Stimulated activated CD4-positive, alpha-beta T cell treated with anti-CD3 and anti-CD28 coated beads, Interleukin-1b, Interleukin-23, amount 100 ng/mL, for 24 hours (primary cell): ENCODE results near the gene PTX3.

ENCODE experiments used
- DNase-seq, 4 experiments: peaks; one replicate each; pipeline ENCODE4 v3.0.0-alpha.2; 2020; ENCODE audit warnings: low read depth in 4 of 4, low spot score in 1 of 4

The PTX3 gene

GRCh38 chr3:157420606-157421130, 16.0 kb upstream of the PTX3 start:
- no peak for DNase-seq

DNA sequence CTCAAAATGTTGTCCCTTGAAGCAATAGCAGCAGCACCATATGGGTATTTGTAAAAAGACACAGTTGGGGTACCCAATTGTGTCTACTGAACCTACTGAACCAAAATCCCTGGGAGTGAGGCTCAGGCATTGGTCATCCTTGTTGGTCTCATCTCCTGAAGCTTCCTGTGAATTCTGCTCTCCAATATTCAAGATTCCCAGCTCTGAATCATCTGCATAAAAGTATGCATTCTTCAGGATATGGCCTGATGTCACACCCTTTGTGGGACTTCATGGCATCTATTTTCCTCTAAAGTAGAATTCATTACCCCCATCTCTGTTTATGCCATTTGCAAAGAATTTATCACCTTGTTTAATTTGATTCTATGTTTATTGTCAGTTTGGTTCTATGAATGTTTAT, 13.3 kb upstream of the PTX3 start:
- DNase-seq, result no peak

DNA sequence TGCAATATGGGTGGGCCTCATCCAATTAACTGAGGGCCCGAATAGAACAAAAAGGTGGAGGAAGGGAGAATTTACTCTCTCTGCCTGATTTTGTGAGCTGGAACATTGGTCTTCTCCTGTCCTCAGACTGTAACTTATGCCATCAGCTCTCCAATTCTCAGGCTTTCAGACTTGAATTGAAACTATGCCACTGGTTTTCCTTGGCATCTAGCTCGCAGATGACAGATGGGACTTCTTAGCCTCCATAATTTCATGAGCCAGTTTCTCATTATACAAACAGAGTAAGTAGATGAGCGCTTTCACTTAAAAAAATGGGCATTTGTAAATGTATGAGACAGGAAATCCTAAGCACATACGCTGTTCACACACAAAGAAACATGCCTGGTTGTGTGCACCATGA, 8.7 kb upstream of the PTX3 start:
- no peak for DNase-seq

DNA sequence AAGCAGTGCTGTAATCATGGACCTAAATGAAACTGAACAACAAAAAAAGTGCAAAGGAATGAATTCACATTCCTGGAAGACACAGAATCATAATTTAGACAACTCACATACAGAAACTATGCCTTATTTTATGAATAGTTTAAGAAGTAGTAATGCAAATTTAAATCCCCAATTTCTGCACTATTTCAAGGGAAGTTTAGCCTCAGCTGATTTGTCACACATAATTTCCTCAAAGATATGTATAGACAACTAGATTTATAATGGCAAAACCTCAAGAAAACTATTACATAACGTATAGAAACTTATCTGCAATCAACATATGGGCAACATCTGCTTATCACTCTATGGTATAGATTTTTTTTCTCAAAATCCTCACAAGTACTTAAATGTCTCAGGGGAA, 7.8 kb upstream of the PTX3 start:
- DNase-seq, result no peak

GRCh38 chr3:157429708-157430107, 6.9 kb upstream of the PTX3 start:
- DNase-seq, result no peak

DNA sequence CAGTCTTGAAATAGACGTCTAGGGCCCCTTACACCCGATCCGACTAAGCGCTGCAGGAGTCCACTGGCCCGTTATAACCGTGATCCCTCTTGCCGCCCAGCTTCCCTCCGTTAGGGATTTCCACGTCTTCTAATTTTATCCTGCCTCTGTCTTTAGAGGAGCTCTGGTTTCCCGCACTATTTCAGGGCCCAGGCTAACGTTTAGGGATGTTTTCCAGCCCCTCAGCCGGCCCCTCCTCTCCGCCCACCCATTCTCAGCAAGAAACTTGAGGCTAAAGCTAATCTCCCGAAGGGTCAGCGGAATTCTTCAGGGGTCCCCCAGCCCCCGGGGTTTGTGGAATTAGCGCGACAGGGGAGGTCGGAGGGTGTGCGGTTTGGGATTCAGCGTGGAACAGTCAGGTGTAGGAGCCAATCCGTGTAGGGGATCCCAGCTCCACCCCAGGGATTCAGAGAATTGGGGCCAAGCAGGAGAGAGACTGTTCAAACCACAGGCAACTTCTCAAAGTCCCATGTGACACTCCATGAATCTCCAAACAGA, 1.6 kb downstream of the PTX3 start:
- DNase-seq, result no peak

GRCh38 chr3:157441102-157441624, 4.5 kb downstream of the PTX3 start:
- no peak for DNase-seq

GRCh38 chr3:157442729-157443128, 6.1 kb downstream of the PTX3 start:
- no peak for DNase-seq

DNA sequence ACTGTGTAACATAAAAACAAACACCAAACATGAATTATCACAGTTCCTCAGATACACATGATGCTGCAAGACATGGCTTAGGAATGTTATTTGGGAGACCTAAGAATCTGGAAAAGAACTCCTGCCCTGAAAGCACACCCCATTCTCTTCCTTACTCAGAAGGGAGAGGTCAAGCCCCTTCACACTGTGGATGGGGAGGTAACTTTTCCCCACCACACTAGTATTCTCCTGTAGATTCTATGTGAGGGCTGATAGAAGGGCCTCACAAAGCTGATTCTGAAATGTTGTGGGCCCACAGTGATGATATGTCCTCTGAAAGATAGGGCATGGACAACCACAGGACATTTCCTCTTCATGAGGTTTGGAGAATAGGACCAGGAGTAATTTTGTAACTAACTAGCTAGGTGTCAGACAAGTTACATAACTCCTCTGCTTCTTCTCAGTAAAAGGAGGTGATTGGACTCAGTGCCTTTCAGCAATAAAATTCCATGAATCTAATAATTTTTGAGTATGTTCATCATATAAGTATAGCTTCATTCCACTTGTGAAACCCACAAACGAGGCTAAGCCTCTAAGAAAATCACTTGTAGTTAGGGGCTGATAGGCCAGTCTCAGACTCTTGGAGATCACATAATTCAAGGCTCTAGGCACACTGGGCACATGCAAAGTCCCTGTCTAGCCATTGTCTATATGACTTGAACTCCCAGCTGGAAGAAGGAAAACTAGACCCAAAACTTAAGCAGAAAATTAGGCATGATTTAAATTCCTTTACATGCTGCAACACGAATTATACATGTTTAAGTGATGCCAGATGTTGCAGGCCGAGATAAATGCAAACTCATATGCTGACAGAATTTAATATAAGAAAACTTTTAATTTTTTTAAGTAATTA, 7.5 kb downstream of the PTX3 start:
- no peak for DNase-seq

DNA sequence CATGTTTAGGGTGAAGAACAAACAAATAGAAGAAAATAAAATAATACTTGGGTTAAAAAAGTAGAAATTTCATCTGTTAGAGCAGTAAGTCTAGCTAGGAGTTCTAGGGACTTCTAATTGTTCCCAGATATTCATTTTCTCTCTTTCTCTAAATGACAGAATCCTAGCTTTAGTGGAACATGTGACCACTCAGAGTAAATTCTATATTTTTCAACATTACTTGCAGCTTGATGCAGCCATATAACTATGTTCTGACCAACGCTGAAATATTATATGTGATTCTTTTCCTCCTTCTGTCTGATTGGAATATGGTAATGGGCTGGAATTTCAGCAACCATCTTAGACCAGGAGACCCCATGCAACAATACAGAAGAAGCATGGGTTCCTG, 8.1 kb downstream of the PTX3 start:
- DNase-seq, result no peak

GRCh38 chr3:157445857-157446256, 9.2 kb downstream of the PTX3 start:
- no peak for DNase-seq

DNA sequence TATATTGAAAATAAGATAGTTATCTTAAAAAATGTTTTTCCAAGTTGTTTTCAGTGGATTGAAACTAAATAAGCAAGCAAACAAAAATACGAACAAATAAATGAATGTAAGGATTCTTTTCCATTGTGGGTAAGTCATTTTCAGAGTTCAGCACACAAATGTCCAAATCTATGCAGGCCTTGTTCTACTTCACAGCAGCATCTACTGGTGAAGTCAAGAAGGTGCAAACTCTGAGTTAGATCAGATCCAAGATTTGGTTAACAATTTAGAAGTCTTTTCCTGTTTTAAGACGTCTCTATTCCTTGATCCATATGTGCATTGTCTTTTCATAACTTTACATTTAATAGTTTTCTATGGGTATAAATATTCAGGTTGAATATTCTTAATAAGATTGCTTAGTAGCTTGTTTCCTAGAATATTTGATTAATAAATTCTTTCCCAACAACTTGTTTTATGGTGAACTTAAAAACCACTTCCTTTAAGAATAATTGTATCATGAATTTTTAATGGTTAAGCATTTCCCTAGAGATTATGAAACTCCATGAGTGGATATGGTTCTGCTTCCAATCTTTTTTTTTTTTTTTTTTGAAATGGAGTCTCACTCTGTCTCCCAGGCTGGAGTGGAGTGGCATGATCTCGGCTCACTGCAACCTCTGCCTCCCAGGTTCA, 10.5 kb downstream of the PTX3 start:
- no peak for DNase-seq

DNA sequence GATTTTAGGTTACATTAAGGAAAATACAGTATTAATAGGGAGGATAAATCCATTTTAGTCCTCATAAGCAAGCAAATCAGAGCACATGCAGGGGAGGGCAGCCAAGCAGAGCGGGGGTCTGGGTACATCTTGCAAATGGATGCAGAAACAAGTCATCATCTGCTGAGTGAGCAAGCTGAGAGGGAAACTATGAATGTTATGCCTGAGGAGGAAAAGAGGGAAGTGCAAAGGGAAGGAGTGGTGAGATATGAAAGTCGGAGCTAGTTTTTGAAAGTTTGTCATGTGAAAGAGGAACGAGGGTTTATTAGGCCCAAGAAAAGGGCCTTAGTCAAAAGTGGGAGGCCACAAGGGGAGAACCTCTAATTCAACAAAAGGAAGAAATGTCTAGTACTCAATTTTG, 15.4 kb downstream of the PTX3 start:
- DNase-seq, result no peak

GRCh38 chr3:157453824-157454223, 17.2 kb downstream of the PTX3 start:
- DNase-seq, result no peak

DNA sequence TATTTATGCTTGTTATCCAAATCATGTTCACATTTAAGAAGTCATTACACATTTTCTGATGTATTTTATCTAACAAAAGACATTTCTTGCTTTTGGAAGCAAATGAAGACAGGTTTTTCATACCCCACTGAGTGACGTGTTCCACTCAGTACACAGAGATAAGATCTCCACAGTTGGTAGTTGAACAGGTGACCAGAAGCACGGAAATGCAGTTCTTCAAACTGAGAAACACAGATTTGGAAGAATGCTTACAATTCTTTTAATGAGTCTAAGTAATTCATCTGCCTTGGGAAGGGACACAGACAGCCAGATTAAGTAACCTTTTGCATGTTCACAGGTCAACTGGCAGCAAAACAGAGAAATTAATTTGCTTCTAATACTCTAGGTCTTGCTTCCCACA, 23.1 kb downstream of the PTX3 start:
- no peak for DNase-seq

GRCh38 chr3:157460253-157460652, 23.6 kb downstream of the PTX3 start:
- no peak for DNase-seq

DNA sequence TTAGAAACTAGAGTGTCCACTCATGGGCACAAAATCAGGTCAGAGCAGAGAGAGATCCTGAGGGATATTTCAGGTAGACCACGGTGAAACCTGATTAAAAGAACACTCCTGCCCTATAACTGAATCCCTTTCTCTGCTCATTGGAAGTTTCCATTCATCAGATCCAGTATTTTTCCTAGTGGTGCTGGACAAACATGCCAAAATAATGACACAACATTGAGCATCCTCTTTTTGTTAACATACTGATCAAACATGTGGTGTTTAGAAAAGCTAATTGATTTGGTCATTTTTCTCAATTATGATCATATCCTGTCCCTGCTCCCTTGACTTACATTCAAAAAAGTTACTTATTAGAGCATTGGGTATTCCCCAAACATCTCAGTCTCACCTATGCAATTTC, 27.2 kb downstream of the PTX3 start:
- no peak for DNase-seq

DNA sequence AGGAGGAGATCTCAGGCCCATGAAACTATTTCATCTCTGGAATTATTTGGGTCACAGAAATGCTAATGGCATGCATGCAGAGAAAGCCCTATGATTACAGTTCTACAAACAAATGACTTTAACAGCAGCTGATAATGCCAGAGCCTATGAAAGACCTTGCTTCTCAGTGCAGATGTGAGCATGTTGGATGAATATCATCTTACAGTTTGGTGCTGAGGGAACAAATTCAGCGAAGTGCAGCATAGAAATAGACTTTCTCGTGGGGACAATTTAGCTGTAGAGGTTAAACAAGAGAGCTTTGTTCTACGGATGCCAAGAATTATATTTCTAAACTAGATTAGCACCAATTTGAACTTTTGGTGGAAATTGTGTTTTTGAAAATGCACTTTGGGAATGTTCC, 27.7 kb downstream of the PTX3 start:
- DNase-seq, result no peak

DNA sequence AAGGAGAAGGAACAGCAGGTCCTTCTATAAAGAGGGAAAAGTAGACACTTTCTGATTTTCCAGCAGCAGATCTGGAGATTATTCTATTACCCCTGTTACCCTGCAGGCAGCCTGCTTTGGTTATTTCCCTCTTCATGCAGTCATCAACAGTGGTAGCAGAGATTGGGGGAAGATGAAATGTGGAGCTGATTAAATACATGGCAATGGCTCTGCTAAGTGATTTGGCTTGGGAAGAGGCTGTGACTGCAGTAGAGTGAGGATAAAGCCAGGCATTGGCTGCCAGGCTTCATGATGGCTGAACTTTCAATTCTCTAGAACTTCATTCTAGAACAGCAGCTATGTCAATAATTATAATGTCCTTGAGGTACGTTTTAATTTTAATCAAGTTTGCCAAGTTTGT, 29.1 kb downstream of the PTX3 start:
- DNase-seq, result no peak

DNA sequence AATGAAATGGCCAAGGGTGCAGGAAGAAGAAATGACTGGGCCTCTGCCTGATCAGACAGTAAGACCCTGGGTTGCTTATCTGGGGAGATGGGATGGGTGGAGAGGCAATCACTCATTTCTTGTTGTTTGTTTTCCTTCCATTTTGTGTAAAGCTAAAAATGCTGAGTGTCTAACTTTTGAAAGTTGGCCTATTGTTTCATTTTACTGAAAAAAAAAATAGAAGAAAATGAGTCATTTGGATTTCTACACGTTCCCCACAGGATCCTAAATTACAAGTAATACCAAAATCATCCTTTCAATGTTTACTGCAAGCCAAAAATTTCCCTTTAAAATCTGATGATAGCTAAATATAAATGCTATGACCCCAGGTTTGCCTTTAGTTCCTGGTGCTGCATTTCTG, 30.6 kb downstream of the PTX3 start:
- DNase-seq, result no peak

GRCh38 chr3:157469561-157470294, 33.1 kb downstream of the PTX3 start:
- no peak for DNase-seq
